GM23338 (cell line): ENCODE measurements around the gene ASB12. TPM values are rescaled to one million over a fixed set of nuclear protein-coding genes. Genes with fewer than 3 reads are reported as not detected.

ENCODE experiments used
- ATAC-seq: fragments of 200-7000 bp; cut with Tn5 transposase; 3 replicates; pipeline ENCODE4 v1.9.1; 2020
- DNase-seq: peaks from one replicate; pipeline ENCODE4 v3.0.0-alpha.2; 2015; ENCODE audit warnings: low spot score
- H2AFZ ChIP-seq: fragments of 200-600 bp; sonication (generic); 2 replicates; pipeline ENCODE4 v1.8.0; 2016; ENCODE audit warnings: antibody characterized with exemption, mild to moderate bottlenecking, moderate library complexity
- H3F3A ChIP-seq: fragments of 200-600 bp; sonication (generic); replicated peaks from 2 replicates; pipeline ENCODE4 v1.8.0; 2017; ENCODE audit warnings: antibody characterized with exemption, mixed run types, low read depth
- H3K27ac ChIP-seq: fragments of 200-600 bp; sonication (generic); 2 replicates; pipeline ENCODE4 v1.6.1; 2016; ENCODE audit warnings: low read depth
- H3K27me3 ChIP-seq: fragments of 200-600 bp; sonication (generic); 2 replicates; pipeline ENCODE4 v1.8.0; 2016; ENCODE audit warnings: mild to moderate bottlenecking, mixed run types, moderate library complexity; ENCODE audit not compliant: insufficient read depth
- H3K36me3 ChIP-seq: fragments of 200-600 bp; sonication (generic); 2 replicates; pipeline ENCODE4 v1.8.0; 2016; ENCODE audit warnings: mild to moderate bottlenecking; ENCODE audit not compliant: insufficient read depth
- H3K4me1 ChIP-seq: fragments of 200-600 bp; sonication (generic); 2 replicates; pipeline ENCODE4 v1.8.0; 2016; ENCODE audit warnings: mild to moderate bottlenecking, moderate library complexity; ENCODE audit not compliant: insufficient read depth
- H3K4me2 ChIP-seq: fragments of 200-600 bp; sonication (generic); 2 replicates; pipeline ENCODE4 v1.7.1; 2017; ENCODE audit warnings: mixed run types
- H3K4me3 ChIP-seq: fragments of 200-600 bp; sonication (generic); 2 replicates; pipeline ENCODE4 v1.6.1; 2016; ENCODE audit warnings: mixed run types
- H3K79me2 ChIP-seq: fragments of 200-600 bp; sonication (generic); replicated peaks from 2 replicates; pipeline ENCODE4 v1.8.0; 2017; ENCODE audit warnings: mild to moderate bottlenecking; ENCODE audit not compliant: insufficient read depth
- H3K9me2 ChIP-seq: fragments of 200-600 bp; sonication (generic); 2 replicates; pipeline ENCODE4 v1.8.0; 2017; ENCODE audit not compliant: insufficient read depth
- H4K20me1 ChIP-seq: fragments of 200-600 bp; sonication (generic); replicated peaks from 2 replicates; pipeline ENCODE4 v1.8.0; 2017; ENCODE audit warnings: mild to moderate bottlenecking; ENCODE audit not compliant: insufficient read depth
- H3K27ac Mint-ChIP-seq: 2 replicates; pipeline ENCODE4 v1.8.0; 2020; ENCODE audit warnings: inconsistent platforms, mild to moderate bottlenecking, moderate library complexity, mixed read lengths
- H3K27me3 Mint-ChIP-seq: 3 replicates; pipeline ENCODE4 v1.8.0; 2022; ENCODE audit warnings: low read depth, mild to moderate bottlenecking, moderate library complexity, mixed read lengths, inconsistent platforms; ENCODE audit not compliant: insufficient read depth, poor library complexity
- H3K36me3 Mint-ChIP-seq: 3 replicates; pipeline ENCODE4 v1.8.0; 2021; ENCODE audit warnings: low read depth, mild to moderate bottlenecking, inconsistent platforms, moderate library complexity, mixed read lengths
- H3K4me1 Mint-ChIP-seq: 3 replicates; pipeline ENCODE4 v1.8.0; 2020; ENCODE audit warnings: mild to moderate bottlenecking, inconsistent platforms, mixed read lengths
- H3K4me3 Mint-ChIP-seq: 3 replicates; pipeline ENCODE4 v1.8.0; 2021; ENCODE audit warnings: moderate library complexity, mild to moderate bottlenecking, inconsistent platforms, mixed read lengths
- H3K9me3 Mint-ChIP-seq: 3 replicates; pipeline ENCODE4 v1.8.0; 2020; ENCODE audit warnings: moderate library complexity, mild to moderate bottlenecking, inconsistent platforms, mixed read lengths
- CREB1 ChIP-seq: fragments of 250-450 bp; sonication (Bioruptor Pico); IDR thresholded peaks from 2 replicates; pipeline ENCODE4 v1.5.0; 2020; ENCODE audit warnings: low read depth, mild to moderate bottlenecking, moderate library complexity
- ETS1 ChIP-seq: IDR thresholded peaks from 2 replicates; pipeline ENCODE4 v1.6.1; 2016; ENCODE audit warnings: antibody characterized with exemption
- EZH2 ChIP-seq: fragments of 200-600 bp; sonication (generic); IDR thresholded peaks from one replicate; pipeline ENCODE4 v1.8.0; 2017; ENCODE audit warnings: antibody characterized with exemption, mild to moderate bottlenecking, low read depth; ENCODE audit not compliant: unreplicated experiment
- EZH2phosphoT487 ChIP-seq: fragments of 200-600 bp; sonication (generic); IDR thresholded peaks from one replicate; pipeline ENCODE4 v1.8.1; 2018; ENCODE audit warnings: antibody characterized with exemption; ENCODE audit not compliant: unreplicated experiment
- JUNB ChIP-seq: IDR thresholded peaks from one replicate; pipeline ENCODE4 v1.6.1; 2016; ENCODE audit warnings: antibody characterized with exemption; ENCODE audit not compliant: unreplicated experiment
- NANOG ChIP-seq: IDR thresholded peaks from 2 replicates; pipeline ENCODE4 v1.6.1; 2016; ENCODE audit warnings: antibody characterized with exemption, borderline replicate concordance
- POLR2AphosphoS5 ChIP-seq: IDR thresholded peaks from 2 replicates; pipeline ENCODE4 v1.6.1; 2016; ENCODE audit warnings: antibody characterized with exemption, low read depth
- REST ChIP-seq: IDR thresholded peaks from one replicate; pipeline ENCODE4 v1.6.1; 2018; ENCODE audit warnings: antibody characterized with exemption; ENCODE audit not compliant: unreplicated experiment
- STAT1 ChIP-seq: IDR thresholded peaks from one replicate; pipeline ENCODE4 v1.6.1; 2016; ENCODE audit warnings: antibody characterized with exemption; ENCODE audit not compliant: unreplicated experiment
- ZNF114 ChIP-seq: fragments of 250-450 bp; sonication (Bioruptor Pico); IDR thresholded peaks from 2 replicates; pipeline ENCODE4 v1.5.0; 2020; ENCODE audit warnings: mild to moderate bottlenecking, moderate library complexity
- ZNF331 ChIP-seq: fragments of 250-450 bp; sonication (Bioruptor Pico); IDR thresholded peaks from 2 replicates; pipeline ENCODE4 v1.5.0; 2020; ENCODE audit warnings: low read depth, mild to moderate bottlenecking, moderate library complexity
- polyA plus RNA-seq: library from polyadenylated mRNA; unstranded; fragments of >200 nt; fragmentation: Nextera tagmentation; extraction: Ambion mirVana; gene quantifications from 2 replicates; pipeline ENCODE4 v1.2.1, GENCODE V29; 2016
- total RNA-seq: library from RNA; depleted of rRNA; stranded (reverse); fragments of >200 nt; shearing (Covaris generic); gene quantifications from 2 replicates; pipeline ENCODE4 v1.2.3, GENCODE V29; 2014
- TF ChIP-seq, protein P1 (sequence below): fragments of 250-450 bp; sonication (Bioruptor Pico); IDR thresholded peaks from 2 replicates; pipeline ENCODE4 v1.5.0; 2020; ENCODE audit warnings: mild to moderate bottlenecking, moderate library complexity
- TF ChIP-seq, protein P2 (sequence below), 2 experiments: fragments of 200-600 bp in 1 of 2; sonication (generic) in 1 of 2; conservative IDR thresholded peaks; 2 replicates each; pipeline versions ENCODE4 v1.5.1 to v1.6.1; 2016 to 2017; ENCODE audit warnings: antibody characterized with exemption in 2 of 2, low read depth in 2 of 2, mild to moderate bottlenecking in 2 of 2, moderate library complexity in 1 of 2

ASB12 gene
- total and polyA plus RNA-seq, 2 experiments from 2014 or later, result 1.1 to 1.2 TPM

GRCh38 chrX:64202808-64203325 is 27.5 kb downstream of the ASB12 start:
- no peak overlapping the region; the same call in 2 of the 3 replicates for H3K4me3 Mint-ChIP-seq
- Histone ChIP-seq H3K4me1 (no peaks in the 10 kb centered on the region; the same call in 1 of the 2 replicates), H2AFZ (no peak overlapping the region), H3K4me2 (no peak overlapping the region), H3K9me2 (no peaks in the 10 kb centered on the region), H3K27ac (no peak overlapping the region), H3F3A (no peaks in the 10 kb centered on the region), H3K27me3 (peaks cover 17% of the 10 kb centered on the region), H3K4me3 (no peak overlapping the region), H4K20me1 (peaks cover 3% of the 10 kb centered on the region), H3K36me3 (no peaks in the 10 kb centered on the region), H3K79me2 (0 out of 2 replicates have a peak, but pooled peaks cover 7% of the 10 kb centered on the region)
- DNase-seq (no peak), ATAC-seq (no peak)
- H3K27me3 Mint-ChIP-seq, result peaks cover 2% of the 10 kb centered on the region
- H3K9me3 Mint-ChIP-seq, result no peaks in the 10 kb centered on the region
- no peaks in the 10 kb centered on the region; the same call in 2 of the 3 replicates for H3K36me3 Mint-ChIP-seq
- H3K27ac Mint-ChIP-seq, result no peak overlapping the region
- TF ChIP-seq, protein P1, sequence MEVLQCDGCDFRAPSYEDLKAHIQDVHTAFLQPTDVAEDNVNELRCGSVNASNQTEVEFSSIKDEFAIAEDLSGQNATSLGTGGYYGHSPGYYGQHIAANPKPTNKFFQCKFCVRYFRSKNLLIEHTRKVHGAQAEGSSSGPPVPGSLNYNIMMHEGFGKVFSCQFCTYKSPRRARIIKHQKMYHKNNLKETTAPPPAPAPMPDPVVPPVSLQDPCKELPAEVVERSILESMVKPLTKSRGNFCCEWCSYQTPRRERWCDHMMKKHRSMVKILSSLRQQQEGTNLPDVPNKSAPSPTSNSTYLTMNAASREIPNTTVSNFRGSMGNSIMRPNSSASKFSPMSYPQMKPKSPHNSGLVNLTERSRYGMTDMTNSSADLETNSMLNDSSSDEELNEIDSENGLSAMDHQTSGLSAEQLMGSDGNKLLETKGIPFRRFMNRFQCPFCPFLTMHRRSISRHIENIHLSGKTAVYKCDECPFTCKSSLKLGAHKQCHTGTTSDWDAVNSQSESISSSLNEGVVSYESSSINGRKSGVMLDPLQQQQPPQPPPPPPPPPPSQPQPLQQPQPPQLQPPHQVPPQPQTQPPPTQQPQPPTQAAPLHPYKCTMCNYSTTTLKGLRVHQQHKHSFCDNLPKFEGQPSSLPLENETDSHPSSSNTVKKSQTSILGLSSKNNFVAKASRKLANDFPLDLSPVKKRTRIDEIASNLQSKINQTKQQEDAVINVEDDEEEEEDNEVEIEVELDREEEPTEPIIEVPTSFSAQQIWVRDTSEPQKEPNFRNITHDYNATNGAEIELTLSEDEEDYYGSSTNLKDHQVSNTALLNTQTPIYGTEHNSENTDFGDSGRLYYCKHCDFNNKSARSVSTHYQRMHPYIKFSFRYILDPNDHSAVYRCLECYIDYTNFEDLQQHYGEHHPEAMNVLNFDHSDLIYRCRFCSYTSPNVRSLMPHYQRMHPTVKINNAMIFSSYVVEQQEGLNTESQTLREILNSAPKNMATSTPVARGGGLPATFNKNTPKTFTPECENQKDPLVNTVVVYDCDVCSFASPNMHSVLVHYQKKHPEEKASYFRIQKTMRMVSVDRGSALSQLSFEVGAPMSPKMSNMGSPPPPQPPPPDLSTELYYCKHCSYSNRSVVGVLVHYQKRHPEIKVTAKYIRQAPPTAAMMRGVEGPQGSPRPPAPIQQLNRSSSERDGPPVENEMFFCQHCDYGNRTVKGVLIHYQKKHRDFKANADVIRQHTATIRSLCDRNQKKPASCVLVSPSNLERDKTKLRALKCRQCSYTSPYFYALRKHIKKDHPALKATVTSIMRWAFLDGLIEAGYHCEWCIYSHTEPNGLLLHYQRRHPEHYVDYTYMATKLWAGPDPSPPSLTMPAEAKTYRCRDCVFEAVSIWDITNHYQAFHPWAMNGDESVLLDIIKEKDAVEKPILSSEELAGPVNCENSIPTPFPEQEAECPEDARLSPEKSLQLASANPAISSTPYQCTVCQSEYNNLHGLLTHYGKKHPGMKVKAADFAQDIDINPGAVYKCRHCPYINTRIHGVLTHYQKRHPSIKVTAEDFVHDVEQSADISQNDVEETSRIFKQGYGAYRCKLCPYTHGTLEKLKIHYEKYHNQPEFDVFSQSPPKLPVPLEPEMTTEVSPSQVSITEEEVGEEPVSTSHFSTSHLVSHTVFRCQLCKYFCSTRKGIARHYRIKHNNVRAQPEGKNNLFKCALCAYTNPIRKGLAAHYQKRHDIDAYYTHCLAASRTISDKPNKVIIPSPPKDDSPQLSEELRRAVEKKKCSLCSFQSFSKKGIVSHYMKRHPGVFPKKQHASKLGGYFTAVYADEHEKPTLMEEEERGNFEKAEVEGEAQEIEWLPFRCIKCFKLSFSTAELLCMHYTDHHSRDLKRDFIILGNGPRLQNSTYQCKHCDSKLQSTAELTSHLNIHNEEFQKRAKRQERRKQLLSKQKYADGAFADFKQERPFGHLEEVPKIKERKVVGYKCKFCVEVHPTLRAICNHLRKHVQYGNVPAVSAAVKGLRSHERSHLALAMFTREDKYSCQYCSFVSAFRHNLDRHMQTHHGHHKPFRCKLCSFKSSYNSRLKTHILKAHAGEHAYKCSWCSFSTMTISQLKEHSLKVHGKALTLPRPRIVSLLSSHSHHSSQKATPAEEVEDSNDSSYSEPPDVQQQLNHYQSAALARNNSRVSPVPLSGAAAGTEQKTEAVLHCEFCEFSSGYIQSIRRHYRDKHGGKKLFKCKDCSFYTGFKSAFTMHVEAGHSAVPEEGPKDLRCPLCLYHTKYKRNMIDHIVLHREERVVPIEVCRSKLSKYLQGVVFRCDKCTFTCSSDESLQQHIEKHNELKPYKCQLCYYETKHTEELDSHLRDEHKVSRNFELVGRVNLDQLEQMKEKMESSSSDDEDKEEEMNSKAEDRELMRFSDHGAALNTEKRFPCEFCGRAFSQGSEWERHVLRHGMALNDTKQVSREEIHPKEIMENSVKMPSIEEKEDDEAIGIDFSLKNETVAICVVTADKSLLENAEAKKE (CRISPR knock-in tag), result no peak
- no peak for TF ChIP-seq EZH2phosphoT487
- TF ChIP-seq JUNB, result no peak
- TF ChIP-seq, protein P2, sequence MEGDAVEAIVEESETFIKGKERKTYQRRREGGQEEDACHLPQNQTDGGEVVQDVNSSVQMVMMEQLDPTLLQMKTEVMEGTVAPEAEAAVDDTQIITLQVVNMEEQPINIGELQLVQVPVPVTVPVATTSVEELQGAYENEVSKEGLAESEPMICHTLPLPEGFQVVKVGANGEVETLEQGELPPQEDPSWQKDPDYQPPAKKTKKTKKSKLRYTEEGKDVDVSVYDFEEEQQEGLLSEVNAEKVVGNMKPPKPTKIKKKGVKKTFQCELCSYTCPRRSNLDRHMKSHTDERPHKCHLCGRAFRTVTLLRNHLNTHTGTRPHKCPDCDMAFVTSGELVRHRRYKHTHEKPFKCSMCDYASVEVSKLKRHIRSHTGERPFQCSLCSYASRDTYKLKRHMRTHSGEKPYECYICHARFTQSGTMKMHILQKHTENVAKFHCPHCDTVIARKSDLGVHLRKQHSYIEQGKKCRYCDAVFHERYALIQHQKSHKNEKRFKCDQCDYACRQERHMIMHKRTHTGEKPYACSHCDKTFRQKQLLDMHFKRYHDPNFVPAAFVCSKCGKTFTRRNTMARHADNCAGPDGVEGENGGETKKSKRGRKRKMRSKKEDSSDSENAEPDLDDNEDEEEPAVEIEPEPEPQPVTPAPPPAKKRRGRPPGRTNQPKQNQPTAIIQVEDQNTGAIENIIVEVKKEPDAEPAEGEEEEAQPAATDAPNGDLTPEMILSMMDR (conservative IDR thresholded peaks at IDR 0.05; ENCODE audit: low read depth in 2 of 2), result no peak
- TF ChIP-seq ZNF114, result no peak
- TF ChIP-seq ETS1, result no peak
- no peak for TF ChIP-seq CREB1 (CRISPR knock-in tag)
- no peak for TF ChIP-seq EZH2
- no peak for TF ChIP-seq STAT1
- no peak for TF ChIP-seq NANOG
- TF ChIP-seq ZNF331 (CRISPR knock-in tag), result no peak
- no peak for TF ChIP-seq REST
- TF ChIP-seq POLR2AphosphoS5, result no peak
- H3K4me1 Mint-ChIP-seq, result peaks cover 34% of the 10 kb centered on the region
